GM21717 (cell line): ENCODE results near the gene NHSL1.

Experiments used
- ATAC-seq: cut with Tn5 transposase; IDR thresholded peaks from one replicate; pipeline ENCODE4 v1.9.1; 2021; ENCODE audit warnings: mild to moderate bottlenecking, moderate library complexity; ENCODE audit not compliant: unreplicated experiment

NHSL1 gene

DNA sequence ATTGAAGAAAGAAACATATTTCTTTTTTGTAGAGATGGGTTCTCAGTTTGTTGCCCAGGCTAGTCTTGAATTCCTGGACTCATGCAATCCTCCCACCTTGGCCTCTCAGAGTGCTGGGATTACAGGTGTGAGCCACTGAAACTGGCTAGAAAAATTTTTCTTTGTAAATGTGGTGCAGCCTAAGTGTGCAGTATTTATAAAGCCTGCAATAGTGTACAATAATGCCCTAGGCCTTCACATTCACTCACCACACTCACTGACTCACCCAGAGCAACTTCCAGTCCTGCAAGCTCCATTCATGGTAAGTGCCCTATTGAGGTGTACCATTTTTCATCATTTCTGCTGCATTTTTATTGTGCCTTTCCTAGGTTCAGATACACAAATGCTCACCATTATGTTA, 31.4 kb downstream of the NHSL1 start:
- no peak for ATAC-seq

DNA sequence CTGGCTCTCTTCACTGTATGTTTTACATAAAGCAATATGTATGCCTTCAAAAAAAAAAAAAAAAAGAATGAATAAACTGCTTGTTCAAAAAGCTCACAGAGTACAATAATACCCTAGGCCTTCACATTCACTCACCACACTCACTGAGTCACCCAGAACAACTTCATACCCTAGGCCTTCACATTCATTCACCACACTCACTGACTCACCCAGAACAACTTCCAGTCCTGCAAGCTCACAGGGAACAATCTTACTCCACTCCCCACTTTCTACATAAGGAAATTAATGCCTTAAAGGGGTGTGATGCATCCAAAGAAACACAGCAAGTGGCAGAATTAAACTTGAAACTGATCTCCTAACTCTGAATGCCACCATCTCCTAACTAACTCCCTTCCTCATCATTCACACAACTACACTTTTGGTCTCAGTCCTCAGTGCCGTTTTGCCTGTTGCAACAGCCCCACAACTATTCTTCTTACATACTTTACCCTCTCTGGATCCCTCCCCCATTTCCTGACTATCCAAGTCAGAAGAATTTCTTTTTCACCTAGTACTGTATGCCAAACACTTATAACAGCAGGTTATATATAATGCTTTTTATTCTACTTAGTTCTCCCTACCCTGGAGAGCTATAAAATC, 34.2 kb downstream of the NHSL1 start:
- no peak for ATAC-seq

DNA sequence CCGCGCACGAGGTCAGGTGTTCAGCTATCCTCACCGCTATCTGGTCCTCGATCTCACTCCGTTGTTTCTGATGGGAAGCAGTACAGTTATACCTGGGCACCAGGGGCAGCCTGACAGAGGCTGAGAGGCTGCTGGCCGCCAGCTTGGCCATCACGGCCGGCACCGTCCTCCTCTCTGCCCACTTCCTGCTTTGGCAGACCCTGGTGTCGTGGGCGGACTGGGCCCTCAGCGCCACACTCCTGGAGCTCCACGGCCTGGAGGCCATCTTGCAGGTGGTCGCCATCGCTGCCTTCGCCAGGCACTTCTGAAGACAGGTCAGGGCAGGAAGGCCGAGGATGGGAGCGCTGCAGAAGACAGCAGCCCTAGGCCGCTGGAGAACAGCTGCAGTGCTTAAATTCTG, 35.2 kb downstream of the NHSL1 start:
- ATAC-seq = no peak

- ATAC-seq = no peak
These were observed 37.6 kb downstream of the NHSL1 start for GRCh38 chr6:138461647-138462046.

DNA sequence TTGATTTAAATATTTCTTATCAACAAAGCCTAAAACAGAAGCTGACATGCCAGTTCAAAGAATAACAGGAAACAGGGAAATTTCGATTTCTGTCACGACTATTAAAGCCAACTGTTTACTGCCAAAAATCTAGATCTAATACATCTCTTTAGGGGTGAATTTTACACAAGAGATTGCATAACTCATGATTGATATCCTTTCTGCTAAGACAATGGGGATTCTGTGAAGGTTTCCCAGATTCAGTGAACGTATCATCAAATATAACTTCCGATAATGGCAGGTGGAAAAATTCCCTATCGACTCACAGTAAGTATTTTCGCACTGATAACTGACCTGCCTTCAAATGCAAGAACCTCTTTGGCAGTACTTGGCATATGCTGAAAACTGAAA, 42.9 kb downstream of the NHSL1 start:
- ATAC-seq = no peak

- peak; percentile 87 for ATAC-seq
These were observed 43.4 kb downstream of the NHSL1 start for GRCh38 chr6:138455746-138456400.

DNA sequence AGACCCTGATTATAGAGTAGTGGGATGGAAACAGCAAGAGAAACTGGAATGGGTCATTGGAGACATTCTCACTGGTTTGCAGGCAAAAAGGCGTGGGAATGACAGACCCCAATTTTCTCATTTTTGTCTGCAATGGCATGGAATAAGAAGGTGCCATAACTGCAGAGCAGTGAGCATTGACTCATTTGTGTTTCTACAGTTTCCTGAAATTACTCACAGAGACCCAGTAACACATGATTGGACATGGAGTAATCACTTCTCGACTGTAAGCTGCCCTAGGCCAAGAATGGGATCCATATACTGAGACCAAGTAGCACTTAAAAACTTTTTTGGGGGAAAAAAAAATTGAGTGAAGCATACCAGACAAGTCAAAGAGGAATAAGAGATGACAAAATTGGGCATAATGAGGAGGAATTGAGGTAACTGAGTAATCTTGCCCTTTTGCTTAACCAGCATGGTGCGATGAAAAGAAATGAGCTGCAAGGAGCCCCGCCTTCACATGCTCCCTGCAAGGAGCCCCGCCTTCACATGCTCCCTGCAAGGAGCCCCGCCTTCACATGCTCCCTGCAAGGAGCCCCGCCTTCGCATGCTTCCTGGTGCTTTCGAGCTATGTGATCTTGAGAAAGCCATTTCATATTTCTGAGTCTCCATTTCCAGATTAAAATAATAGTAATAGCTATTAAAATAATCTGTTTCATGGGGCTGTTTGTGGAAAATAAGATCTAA, 44.1 kb downstream of the NHSL1 start:
- peak; percentile 51 for ATAC-seq

DNA sequence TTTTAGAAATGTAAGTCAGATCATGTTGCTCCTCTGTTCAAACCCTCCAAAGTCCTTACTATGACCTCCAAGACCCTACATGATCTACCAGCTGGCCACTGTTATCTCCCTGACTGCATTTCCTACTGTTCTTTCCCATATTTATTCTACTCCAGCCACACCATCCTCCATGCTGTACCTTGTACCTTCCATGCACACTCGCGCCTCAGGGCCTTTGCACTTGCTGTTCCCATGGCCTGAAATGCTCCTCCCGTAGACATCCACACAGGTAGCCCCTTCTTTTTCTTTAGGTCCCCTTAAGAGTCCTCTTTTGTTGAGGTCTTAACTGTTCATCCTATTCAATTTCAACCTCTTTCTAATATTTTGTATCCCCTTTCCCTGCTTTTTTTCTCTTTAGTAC, 48.3 kb downstream of the NHSL1 start:
- no peak for ATAC-seq

GRCh38 chr6:138450445-138450844, 48.8 kb downstream of the NHSL1 start:
- peak; percentile 63 for ATAC-seq

GRCh38 chr6:138446821-138447220, 52.5 kb downstream of the NHSL1 start:
- no peak for ATAC-seq

GRCh38 chr6:138443979-138444378, 55.3 kb downstream of the NHSL1 start:
- no peak for ATAC-seq

DNA sequence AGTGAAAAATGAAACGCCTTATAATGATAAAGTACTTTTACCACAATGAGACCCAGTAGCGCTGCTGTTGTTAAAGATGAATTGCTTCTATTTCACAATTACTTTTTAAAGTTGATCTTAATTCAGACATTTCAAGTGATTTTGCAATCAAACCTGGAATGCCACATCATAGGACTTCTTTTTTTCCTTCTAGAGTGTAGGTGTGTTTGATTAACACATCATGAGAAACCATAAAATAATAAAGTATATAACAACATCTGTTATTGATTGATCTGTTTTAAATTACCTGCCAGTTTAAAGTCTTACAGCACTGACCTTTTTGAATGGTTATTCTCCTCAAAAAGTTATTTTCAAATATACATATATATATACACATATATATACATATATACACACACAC, 56.6 kb downstream of the NHSL1 start:
- no peak for ATAC-seq

- ATAC-seq = no peak
These were observed 57.3 kb downstream of the NHSL1 start for GRCh38 chr6:138441965-138442364.

- no peak for ATAC-seq
These were observed 58.4 kb downstream of the NHSL1 start for GRCh38 chr6:138440758-138441357.

- no peak for ATAC-seq
These were observed 59.0 kb downstream of the NHSL1 start for GRCh38 chr6:138440296-138440695.

- ATAC-seq = no peak
These were observed 59.7 kb downstream of the NHSL1 start for GRCh38 chr6:138439546-138439945.

DNA sequence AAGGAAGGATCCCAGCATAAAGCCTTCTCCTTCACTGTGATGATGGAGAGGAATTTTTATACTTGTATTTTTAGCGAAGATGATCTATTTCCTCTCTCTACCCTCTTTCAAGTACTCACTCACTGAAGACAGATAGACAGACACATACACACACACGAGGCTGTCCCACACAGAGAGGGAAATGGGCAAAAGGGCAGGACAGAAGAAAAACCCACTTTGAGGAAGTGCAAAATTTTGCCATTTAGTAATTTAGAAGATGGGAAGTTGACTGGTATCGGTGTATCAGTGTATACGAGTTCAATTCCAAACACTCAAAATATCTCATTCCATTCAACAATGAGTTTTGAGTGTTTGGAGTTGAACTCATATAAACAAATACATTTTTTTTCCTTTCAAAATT, 64.4 kb downstream of the NHSL1 start:
- no peak for ATAC-seq

DNA sequence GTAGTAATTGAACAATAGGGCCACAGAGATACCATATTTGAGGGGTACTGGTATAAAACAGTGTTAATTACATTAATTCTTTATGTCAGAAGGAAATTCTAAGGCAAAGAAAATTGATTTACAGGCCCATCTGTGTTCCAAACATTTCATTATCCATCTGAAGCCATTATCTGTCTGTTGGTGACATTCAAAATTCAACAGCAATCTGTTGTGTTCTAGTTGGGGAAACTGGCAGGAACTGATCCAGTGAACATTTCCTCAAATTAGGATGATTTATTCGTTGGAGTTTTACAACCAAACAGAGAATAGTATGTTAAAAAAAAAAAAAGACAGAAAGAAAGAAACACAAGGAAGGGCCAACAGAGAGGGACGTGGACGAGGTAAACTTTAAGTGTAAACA, 65.2 kb downstream of the NHSL1 start:
- no peak for ATAC-seq

DNA sequence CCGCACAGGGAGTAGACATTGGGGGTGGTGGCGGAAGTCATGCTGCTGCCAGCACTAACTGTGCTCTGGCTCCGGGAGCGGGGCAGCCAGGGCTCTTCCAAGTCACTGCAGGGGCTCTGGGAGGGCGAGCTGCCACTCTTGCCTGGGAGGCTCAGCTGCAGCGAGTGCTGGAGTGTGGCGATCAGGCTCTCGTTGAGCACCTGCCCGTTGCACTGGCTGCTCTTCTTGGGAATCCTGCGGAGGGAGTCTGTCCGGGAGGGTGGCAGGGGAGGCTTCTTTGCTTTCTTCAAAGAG, 67.3 kb downstream of the NHSL1 start:
- no peak for ATAC-seq

DNA sequence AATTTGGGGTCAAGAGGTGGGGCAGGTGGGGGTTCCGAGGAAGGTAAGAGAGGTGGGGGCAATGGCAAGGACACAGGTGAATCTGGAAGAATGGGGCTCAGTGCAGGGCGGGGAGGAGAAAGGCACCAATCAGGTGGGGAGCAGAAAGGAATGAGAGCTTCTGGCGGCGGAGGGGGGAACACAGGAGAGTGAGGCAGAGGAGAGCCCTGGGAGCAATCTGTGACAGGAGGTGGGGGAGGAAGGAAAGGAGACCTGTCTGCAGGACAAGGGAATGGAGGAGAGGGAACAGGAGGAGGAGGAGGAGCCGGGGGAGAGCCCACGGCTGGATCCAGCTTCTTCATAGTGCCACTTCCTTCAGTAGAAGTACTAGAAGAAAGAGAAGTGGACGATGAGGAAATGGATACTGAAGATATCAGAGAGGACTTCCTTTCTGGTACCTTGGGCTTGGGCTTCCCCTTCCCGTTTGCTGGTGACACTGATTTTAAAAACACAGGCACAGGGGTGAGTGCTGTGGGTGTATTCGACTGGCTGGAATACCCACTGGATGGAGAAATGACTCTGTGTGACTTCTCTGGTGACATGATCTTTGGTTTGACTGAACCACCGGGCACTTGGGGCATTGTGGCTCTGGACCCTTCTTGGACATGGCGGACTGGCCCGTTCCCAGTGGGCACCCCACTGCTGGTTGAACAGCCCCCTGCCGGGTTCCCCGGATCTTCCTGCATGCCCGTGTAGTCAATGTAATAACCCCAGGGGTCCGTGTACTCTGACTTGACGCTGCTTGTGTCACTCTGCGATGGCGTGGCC, 67.8 kb downstream of the NHSL1 start:
- ATAC-seq = no peak
